Ureter (tissue), 1 donor: Measurements from ENCODE around the gene NR2C2AP. TPM values are rescaled to one million over a fixed set of nuclear protein-coding genes. Genes with fewer than 3 reads are reported as not detected.
"Not testable (repeated sequence)": the region's sequence is repeated elsewhere in the genome, so short reads cannot be mapped to it uniquely, and the experiment has no call there.

Source experiments
- DNase-seq: peaks from one replicate; pipeline ENCODE4 v3.0.0-alpha.2; 2020; ENCODE audit warnings: low spot score
- total RNA-seq: library from RNA; stranded (reverse); gene quantifications from one replicate; pipeline ENCODE4 v1.2.4, GENCODE V29; 2023
- donor health status: DM: yes; HTN: yes; CAD: no.

Gene NR2C2AP, protein sequence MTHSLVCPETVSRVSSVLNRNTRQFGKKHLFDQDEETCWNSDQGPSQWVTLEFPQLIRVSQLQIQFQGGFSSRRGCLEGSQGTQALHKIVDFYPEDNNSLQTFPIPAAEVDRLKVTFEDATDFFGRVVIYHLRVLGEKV
- 24.1 TPM for total RNA-seq

DNA sequence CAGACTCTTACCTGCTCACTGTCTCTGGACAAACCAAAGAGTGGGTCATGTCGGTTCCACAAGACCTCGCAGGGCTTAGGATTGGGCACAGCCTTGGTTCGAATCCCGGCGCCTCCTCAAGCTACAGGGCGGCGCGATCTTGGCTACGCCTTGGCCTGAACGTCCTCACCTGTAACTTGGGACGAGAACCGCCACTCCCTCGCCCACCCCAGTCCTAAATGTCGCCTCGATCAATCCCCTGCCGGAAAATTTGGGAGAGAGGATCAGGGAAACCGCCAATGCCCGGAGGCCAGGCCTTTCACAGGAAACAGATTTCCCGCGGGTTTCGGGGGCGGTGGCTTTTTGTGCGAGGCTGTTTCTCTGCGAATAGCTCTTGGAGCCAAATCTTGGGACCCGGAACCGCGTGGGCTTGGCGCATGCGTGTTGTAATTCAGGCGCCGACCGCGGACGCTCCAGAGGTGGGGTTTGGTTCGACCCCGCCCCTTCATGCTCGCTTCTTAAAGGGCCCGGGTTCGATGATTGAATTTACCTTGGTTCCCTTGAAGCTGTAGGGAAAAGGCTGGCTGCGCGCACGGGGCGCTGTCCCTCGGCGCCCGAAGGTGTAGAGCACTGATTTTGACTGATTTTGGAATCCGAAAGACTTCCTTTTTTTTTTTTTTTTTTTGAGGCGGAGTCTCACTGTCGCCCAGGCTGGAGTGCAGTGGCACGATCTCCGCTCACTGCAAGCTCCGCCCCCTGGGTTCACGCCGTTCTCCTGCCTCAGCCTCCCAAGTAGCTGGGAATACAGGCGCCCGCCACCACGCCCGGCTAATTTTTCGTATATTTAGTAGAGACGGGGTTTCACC, at the start of gene NR2C2AP:
Gene NR2C2AP, minus strand, starts transcription at position 403 of the 845 bp plus-strand sequence. Its CDS starts 354 bp downstream, at position 49.
- DNase-seq, result peak; percentile 93

DNA sequence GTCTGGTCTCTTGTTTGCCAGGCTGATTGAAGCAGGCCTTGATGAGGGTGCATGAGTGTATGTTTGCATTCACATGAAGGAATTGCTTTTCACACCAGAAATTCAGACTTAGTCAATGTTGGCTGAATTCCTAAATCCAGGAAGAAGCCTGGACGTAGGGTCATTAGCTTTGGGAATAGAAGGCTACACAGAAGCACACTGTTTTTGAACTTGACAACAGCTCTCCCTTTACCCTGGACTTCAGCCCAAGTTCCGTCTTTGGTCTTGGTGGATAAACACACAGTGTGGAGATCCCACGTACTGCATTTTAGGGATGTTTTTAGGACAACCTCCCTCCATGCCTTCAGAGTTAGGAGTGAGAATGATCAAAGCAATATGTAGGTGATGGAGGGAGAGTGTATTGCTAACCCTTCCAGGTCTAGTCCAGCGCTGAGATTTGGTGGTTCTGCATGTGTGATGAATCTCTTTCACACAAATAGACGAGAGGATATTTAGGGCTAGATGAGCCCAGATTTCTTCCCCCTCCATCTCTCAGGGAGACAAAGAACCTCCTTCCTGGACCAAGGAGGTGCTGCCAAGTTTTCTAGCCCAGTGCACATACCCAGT, 47.1 kb upstream of the NR2C2AP start:
- DNase-seq, result no peak

DNA sequence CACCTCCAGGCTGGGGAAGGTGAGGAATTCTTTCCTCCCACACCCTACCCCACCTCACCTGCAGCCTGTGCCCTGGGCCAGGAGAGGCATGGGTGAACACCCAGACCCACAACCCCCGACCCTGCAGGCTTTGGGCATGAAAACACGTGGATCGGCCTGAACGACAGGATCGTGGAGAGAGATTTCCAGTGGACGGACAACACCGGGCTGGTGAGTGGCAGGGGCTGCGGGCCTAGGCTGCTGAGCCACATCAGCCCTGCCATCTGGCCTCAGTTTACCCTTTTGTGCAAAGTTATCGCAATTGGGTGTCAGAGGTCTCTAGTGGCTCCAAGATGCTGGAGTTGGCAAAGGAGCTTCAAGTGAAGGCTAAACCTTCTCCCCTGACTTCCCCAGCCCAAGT, 37.3 kb upstream of the NR2C2AP start:
- DNase-seq, result no peak

DNA sequence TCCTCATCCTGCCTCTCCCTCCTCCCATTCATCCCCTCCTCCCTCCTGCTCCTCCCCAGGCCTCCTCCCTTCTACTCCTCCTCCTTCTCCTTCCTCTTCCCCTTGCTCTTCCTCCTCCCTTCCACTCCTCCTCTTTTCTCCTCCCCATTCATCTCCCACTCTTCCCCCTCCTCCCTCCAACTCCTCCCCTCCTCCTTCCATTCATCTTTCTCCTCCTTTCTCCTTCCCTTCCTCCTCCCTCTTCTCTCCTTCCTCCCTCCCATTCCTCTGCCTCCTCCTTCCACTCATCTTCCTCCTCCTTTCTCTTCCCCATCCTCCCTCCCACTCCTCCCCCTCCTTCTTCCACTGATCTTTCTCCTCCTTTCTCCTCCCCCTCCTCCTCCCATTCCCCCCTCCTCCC, 36.5 kb upstream of the NR2C2AP start:
- DNase-seq, result no peak

DNA sequence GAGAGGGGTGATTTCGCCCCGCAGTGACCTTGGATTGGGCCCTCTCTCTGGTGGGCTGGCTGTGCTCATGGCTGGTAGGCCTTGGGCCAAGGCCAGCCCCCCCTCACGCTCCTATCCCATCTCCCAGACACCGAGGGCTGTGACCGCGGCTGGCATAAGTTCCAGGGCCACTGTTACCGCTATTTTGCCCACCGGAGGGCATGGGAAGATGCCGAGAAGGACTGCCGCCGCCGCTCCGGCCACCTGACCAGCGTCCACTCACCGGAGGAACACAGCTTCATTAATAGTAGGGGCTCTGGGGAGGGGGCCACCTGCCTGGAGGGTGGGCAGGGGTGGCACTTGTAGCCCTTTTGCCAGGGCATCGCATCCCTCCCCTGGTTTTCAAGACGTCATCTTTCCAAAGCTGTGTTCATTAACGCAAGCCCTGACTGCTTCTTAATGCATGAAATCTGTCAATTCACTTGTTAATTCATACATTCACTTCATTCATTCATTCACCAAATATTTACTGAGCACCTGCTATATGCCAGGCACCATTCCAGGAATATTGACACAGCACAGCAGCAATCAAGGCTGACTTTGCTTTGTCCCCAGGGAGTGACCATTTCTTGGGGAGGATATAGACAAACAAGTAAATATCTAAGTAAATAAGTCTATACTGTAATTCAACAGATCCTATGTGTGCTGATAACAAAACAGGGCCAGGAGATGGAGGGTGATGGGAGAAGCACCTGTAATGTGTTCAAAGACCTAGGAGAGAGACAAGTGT, 35.1 kb upstream of the NR2C2AP start:
- no peak for DNase-seq

DNA sequence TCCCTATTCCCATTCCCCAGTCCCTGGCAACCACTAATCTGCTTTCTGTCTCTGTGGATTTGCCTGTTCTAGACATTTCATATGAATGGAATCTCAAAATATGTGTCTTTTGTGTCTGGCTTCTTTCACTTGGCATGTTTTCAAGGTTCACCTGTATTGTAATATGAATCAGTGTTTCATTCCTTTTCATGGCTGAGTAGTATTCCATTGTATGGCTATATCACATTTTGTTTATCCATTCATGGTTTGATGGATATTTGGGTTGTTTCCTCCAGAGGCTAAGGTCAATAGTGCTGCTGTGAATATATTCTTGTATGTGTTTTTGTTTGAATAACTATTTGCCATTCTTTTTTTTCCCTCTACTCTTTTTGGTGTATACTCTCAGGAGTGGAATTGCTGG, 33.0 kb upstream of the NR2C2AP start:
- no peak for DNase-seq

DNA sequence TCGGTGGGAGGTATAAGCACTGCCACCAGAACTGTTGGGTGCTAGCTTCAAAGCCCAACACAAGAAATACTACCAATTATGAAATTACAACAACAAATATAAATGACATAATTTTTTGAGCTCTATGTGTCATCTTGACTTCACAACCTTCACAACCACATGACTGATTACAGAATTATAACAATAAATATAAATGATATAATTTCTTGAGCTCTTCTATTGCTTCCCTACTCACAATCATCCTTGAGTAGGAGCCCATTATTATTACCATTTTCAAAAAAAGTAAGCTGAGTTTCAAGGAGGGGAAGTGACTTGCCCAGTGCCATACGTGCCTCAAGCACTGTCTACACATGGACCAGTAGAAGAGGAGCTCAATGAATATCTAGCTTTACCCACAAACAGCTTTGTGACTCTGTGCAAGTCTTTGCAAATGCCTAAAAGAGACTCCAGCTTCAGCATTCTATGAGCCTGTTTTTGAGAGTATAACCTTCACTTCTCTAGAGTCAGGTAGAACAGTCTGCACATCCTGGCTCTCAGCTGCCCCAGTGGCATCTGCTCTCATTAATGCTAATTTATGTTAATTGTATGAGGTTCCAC, 31.1 kb upstream of the NR2C2AP start:
- DNase-seq, result no peak

DNA sequence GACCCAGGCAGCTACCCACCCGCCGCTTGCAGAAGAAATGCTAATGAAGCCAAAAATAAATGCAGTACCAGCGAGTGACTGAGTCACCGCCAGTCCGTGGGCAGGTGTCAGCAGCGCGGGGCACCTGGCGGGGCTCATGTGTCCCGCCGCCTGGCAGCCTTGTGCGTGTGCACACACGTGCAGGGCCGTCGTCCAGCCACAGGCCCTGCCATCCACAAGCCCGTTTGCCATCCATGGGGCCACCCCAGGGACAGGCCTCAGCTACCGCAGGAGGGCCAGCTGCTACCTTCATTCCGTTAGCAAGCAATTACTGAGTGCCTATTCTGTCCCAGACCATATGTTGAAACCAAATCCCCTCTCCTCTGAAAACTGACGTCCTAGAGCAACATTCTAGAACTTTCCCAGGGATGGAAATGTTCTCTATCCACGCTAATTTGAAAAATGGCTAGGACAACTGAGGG, 29.1 kb upstream of the NR2C2AP start:
- DNase-seq, result no peak

DNA sequence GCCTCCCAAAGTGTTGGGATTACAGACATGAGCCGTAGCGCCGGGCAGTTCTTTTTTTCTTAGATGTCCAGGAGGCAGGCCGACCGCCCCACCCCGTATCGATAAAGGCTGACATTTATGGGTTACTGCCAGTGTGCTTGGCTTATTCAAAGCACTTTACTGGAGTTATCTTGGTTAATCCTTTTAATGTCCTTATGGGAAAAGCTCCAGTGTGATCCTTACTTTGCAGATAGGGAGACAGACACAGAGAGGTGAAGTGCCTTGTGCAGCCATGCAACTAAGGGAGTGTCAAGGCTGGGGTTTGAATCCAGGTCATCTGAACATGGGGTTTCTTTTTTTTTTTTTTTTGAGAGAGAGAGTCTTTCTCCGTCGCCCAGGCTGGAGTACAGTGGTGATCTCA, 27.8 kb upstream of the NR2C2AP start:
- DNase-seq, result no peak

DNA sequence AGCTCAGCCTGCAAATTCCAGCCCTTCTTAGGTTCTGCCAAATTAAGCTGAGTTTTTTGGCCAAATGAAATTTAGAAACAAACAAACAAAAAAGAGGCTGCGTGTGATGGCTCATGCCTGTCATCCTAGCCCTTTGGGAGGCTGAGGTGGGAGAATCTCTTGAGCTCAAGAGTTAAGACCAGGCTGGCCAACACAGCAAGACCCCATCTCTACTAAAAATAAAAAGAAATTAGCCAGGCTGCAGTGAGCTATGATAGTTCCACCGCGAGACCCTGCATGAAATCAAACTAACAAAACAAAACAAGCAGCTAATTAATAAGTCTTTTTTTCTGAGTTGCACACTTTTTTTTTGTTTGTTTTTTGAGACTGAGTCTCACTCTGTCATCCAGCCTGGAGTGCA, 26.5 kb upstream of the NR2C2AP start:
- DNase-seq, result no peak

DNA sequence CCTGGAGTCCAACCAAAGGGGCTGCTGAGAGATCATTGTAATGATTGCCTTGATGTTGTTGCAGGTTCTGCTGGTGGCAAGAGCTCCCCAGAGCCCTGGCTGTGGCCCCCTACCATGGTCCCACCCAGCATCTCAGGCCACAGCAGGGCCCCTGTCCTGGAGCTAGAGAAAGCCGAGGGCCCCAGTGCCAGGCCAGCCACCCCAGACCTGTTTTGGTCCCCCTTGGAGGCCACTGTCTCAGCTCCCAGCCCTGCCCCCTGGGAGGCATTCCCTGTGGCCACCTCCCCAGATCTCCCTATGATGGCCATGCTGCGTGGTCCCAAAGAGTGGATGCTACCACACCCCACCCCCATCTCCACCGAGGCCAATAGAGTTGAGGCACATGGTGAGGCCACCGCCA, 24.0 kb upstream of the NR2C2AP start:
- DNase-seq, result no peak

DNA sequence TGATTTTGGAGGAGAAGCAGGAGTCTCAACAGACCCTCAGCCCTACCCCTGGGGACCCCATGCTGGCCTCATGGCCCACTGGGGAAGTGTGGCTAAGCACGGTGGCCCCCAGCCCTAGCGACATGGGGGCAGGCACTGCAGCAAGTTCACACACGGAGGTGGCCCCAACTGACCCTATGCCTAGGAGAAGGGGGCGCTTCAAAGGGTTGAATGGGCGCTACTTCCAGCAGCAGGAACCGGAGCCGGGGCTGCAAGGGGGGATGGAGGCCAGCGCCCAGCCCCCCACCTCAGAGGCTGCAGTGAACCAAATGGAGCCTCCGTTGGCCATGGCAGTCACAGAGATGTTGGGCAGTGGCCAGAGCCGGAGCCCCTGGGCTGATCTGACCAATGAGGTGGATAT, 23.4 kb upstream of the NR2C2AP start:
- DNase-seq, result no peak

DNA sequence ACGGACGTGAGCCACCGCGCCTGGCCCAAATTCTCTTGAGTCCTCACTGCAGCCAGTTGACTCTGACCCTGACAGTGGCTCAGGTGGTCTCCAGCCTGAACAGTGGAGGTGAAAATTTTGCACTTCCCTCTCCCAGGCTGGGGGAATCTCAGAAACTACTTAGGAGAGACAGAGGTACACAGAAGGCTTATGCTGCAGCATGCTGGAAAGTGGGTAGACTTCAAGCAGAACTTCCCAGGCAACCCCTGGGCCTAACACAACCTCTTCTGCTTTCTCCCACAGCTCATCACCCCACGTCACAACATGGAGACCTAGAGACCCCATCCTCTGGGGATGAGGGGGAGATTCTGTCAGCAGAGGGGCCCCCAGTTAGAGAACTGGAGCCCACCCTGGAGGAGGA, 23.0 kb upstream of the NR2C2AP start:
- DNase-seq, result no peak

DNA sequence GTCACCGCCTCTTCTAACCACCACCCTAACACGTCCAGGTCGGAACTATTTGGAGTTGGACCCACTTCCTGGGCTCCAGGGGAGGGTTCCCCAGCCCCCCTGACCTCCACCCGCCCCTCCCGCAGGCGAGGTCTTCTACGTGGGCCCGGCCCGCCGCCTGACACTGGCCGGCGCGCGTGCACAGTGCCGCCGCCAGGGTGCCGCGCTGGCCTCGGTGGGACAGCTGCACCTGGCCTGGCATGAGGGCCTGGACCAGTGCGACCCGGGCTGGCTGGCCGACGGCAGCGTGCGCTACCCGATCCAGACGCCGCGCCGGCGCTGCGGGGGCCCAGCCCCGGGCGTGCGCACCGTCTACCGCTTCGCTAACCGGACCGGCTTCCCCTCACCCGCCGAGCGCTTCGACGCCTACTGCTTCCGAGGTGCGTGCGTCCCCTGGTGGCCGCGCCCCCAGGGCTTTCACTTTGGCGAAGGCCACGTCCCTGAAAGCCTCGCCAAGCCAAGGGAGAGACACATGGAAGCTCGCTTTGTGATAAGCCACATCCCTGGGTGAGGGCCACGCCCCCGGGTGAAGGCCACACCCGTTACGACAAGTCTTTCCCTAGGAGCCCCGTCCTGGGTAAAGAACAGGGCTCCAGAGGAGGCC, 21.8 kb upstream of the NR2C2AP start:
- DNase-seq, result peak; percentile 58

DNA sequence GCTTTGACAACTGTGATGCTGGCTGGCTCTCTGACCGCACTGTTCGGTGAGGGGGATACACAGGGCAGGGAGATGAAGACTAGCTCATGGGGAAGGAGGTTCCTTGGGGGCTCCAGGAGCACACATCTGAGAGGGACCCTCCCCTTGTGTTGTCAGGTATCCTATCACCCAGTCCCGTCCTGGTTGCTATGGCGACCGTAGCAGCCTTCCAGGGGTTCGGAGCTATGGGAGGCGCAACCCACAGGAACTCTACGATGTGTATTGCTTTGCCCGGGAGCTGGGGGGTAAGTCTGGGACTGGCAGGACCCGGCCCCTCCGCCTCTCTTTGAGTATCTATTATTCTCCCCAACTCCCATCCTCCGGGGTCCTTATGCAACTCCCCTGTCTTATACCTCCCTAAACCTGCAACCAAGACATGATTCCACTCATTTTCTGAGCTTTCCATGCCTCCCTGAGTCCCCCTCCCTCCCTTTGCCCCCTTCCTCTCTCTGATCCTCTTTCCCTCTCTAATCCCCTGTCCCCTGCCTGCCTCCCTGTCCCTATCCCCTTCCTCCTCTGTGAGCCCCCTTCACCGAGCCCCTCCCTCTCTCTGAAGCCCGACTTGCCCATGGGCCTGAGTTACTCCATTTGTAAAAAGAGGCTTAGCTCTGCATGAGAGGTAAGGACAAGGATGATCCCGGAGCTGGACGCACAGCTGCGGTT, 21.1 kb upstream of the NR2C2AP start:
- no peak for DNase-seq

DNA sequence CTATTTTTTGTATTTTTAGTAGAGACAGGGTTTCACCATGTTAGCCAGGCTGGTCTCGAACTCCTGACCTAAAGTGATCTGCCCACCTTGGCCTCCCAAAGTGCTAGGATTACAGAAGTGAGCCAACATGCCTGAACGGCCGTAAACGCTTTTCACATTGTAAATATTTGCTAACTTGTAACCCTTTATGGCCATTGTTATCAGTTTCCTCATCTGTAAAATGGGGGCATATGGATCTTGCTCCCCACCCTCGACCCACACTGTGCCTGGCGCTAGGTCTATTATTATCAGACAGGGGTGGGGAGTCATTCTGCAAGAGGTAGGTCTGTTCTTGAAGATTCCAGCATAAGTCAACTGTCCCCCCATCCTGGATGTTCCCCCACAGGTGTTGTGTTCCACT, 20.4 kb upstream of the NR2C2AP start:
- DNase-seq, result no peak

DNA sequence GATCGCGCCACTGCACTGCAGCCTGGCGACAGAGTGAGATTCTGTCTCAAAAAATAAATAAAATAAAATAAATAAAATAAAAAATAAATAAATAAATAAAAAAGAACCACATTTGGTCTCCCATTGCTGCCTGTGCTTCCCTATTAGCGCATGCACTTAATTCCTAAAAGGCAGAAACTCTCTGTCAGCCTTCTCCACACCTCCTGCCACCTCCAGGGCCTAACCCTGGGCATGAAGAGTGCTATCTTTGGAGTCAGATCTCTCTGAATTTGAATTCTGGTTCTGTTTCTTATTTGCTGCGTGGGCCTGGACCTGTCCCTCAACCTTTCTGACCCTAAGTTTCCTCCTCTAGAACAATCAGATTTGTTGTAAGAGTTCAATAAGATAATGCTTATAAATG, 19.8 kb upstream of the NR2C2AP start:
- no peak for DNase-seq

DNA sequence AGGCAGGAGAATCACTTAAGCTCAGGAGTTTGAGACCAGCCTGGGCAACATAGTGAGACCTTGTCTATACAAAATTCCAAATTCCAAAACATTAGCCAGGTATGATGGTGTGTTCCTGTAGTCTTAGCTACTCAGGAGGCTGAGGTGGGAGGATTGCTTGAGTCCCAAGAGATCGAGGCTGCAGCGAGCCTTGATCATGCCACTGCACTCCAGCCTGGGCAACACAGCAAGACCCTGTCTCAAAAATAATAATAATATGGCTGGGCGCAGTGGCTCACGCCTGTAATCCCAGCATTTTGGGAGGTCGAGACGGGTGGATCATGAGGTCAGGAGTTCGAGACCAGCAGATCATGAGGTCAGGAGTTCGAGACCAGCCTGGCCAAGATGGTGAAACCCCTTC, 17.8 kb upstream of the NR2C2AP start:
- not testable (repeated sequence) for DNase-seq

DNA sequence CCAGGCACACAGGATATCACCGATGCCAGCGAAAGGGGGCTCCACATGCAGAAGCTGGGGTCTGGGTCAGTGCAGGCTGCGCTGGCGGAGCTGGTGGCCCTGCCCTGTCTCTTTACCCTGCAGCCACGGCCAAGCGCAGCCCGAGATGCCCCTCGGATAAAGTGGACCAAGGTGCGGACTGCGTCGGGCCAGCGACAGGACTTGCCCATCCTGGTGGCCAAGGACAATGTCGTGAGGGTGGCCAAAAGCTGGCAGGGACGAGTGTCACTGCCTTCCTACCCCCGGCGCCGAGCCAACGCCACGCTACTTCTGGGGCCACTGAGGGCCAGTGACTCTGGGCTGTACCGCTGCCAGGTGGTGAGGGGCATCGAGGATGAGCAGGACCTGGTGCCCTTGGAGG, 15.7 kb upstream of the NR2C2AP start:
- no peak for DNase-seq

DNA sequence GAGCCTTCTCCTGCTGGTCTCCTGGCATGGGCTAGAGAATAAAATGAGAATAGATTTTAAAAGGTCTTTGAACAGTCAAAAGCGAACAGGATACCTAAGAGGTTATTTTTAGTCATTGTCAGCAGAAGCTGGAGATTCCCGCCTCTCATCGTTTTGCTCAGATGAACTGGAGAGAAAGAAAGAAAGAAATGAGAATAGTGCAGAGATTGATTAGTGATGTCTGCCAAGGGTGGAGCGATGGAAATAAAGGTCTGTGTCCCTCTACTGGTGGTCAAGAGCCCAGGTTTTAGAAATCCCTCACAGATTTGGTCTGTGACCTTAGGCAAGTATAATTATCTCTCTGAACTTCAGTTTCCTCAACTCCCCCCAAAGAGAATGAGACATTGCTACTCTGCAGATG, 13.9 kb upstream of the NR2C2AP start:
- DNase-seq, result no peak

DNA sequence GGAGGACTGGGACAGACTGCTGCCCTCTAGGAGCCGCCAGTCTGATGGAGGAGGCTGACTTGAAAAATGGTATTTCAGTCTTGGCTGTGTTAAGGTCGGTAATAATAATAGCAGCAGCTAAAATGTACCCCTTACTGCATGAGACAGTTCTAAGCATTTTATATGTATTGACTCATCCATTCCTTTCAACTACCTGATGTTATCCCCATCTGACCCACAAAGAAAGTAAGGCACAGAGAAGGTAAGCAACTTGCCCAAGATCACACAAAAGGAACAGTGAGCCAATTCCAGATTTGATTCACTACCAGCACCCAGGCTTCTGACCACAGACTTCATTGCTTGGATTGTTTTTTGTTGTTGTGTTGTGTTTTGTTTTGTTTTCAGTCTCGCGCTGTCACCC, 12.6 kb upstream of the NR2C2AP start:
- no peak for DNase-seq
